Keratinocyte (primary cell): Measurements from ENCODE around the gene SIGLEC9.

Experiments
- EZH2 ChIP-seq: IDR thresholded peaks from one replicate; pipeline ENCODE4 v1.6.1; 2012; ENCODE audit warnings: inconsistent platforms, mild to moderate bottlenecking, low read length, moderate library complexity
- TF ChIP-seq, protein P1 (sequence below), 3 experiments: IDR thresholded peaks in 1 of 3; conservative IDR thresholded peaks in 1 of 3; optimal IDR thresholded peaks in 1 of 3; 2 replicates in 2 of 3; 3 replicates in 1 of 3; pipeline versions ENCODE3 to v1.5.1; 2011; ENCODE audit warnings: low read length in 3 of 3, mild to moderate bottlenecking in 3 of 3, moderate library complexity in 2 of 3, control low read depth in 1 of 3, inconsistent platforms in 1 of 3; ENCODE audit not compliant: insufficient read depth in 2 of 3; ENCODE audit errors: extremely low read depth in 1 of 3

GRCh38 chr19:51086153-51086850 is 38.4 kb upstream of the SIGLEC9 start:
- TF ChIP-seq, protein P1, sequence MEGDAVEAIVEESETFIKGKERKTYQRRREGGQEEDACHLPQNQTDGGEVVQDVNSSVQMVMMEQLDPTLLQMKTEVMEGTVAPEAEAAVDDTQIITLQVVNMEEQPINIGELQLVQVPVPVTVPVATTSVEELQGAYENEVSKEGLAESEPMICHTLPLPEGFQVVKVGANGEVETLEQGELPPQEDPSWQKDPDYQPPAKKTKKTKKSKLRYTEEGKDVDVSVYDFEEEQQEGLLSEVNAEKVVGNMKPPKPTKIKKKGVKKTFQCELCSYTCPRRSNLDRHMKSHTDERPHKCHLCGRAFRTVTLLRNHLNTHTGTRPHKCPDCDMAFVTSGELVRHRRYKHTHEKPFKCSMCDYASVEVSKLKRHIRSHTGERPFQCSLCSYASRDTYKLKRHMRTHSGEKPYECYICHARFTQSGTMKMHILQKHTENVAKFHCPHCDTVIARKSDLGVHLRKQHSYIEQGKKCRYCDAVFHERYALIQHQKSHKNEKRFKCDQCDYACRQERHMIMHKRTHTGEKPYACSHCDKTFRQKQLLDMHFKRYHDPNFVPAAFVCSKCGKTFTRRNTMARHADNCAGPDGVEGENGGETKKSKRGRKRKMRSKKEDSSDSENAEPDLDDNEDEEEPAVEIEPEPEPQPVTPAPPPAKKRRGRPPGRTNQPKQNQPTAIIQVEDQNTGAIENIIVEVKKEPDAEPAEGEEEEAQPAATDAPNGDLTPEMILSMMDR (optimal IDR thresholded peaks at IDR 0.05 in 1 of 3, IDR thresholded peaks at IDR 0.05 in 1 of 3, conservative IDR thresholded peaks at IDR 0.05 in 1 of 3; ENCODE audit: extremely low read depth in 1 of 3, insufficient read depth in 2 of 3, low read length in 3 of 3): no peak
- no peak for TF ChIP-seq EZH2
